ENCODE data around the gene EID2B. TPM values are rescaled to one million over a fixed set of nuclear protein-coding genes. Genes with fewer than 3 reads are reported as not detected.
A peak's percentile ranks its signal among the peaks of the same experiment; 100 is the strongest.

The EID2B gene
- total RNA-seq, 2 experiments from 2014 or later: 3.0 TPM

GRCh38 chr19:39531834-39532232 lies 819 bp downstream of the EID2B start:
- peak overlapping the region; percentile 92 for H3K4me3 Mint-ChIP-seq
- peak overlapping the region; percentile 78 for H3K27ac Mint-ChIP-seq
- DNase-seq (no peak), ATAC-seq (no peak)
- no peak for TF ChIP-seq CTCF (IDR thresholded peaks at IDR 0.05)
- intact Hi-C loops (cut with micrococcal nuclease): loop anchor here (5.0 to 10.0 kb wide), 2 partner anchors 57 to 90 kb away; no protein-coding TSS in a partner anchor
- H3K9me3 Mint-ChIP-seq: no peaks in the 10 kb centered on the region
- H3K4me1 Mint-ChIP-seq (ENCODE audit: low read depth): peaks cover 19% of the 10 kb centered on the region
- ChIA-PET POLR2A (interaction anchor here (0.7 to 1.2 kb wide), 5 partner anchors 47 to 189 kb away, joined by 3 read pairs; partner anchors contain the start of genes RPS16 and SAMD4B), CTCF (interaction anchor here (0.6 to 4.5 kb wide), 22 partner anchors 11 to 144 kb away, joined by 3 to 52 read pairs (median 5); partner anchors contain the start of genes DLL3, PLEKHG2, RPS16 and SUPT5H)
- H3K27me3 Mint-ChIP-seq: no peaks in the 10 kb centered on the region
- H3K36me3 Mint-ChIP-seq (ENCODE audit: low read depth): peaks cover 3% of the 10 kb centered on the region

GRCh38 chr19:39525205-39525604 lies 7.4 kb downstream of the EID2B start:
- TF ChIP-seq CTCF (IDR thresholded peaks at IDR 0.05): no peak
- Mint-ChIP-seq H3K4me1 (ENCODE audit: low read depth) (peaks cover 10% of the 10 kb centered on the region), H3K27me3 (no peaks in the 10 kb centered on the region), H3K4me3 (no peak overlapping the region), H3K27ac (no peak overlapping the region), H3K9me3 (no peaks in the 10 kb centered on the region), H3K36me3 (ENCODE audit: low read depth) (peaks cover 3% of the 10 kb centered on the region)
- ChIA-PET POLR2A (no interaction called here), CTCF (interaction anchor here (0.8 to 2.6 kb wide), 3 partner anchors 11 to 84 kb away, joined by 3 to 8 read pairs (median 3); no protein-coding TSS in a partner anchor)
- DNase-seq (no peak), ATAC-seq (no peak)
- intact Hi-C loops (cut with micrococcal nuclease): no loop called here

- intact Hi-C loops (cut with micrococcal nuclease): loop anchor here (5.0 kb wide), 1 partner anchor 77 kb away; the partner anchor contains the start of gene SUPT5H
- no peaks in the 10 kb centered on the region for H3K9me3 Mint-ChIP-seq
- H3K4me1 Mint-ChIP-seq (ENCODE audit: low read depth): peaks cover 10% of the 10 kb centered on the region
- POLR2A ChIA-PET: no interaction called here
- CTCF ChIA-PET: interaction anchor here (1.3 to 2.6 kb wide), 2 partner anchors 22 to 26 kb away, joined by 4 to 8 read pairs; no protein-coding TSS in a partner anchor
- no peaks in the 10 kb centered on the region for H3K27me3 Mint-ChIP-seq
- TF ChIP-seq CTCF (IDR thresholded peaks at IDR 0.05): no peak
- H3K27ac Mint-ChIP-seq: no peak overlapping the region
- H3K4me3 Mint-ChIP-seq: no peak overlapping the region
- no peak for ATAC-seq
- no peak for DNase-seq
- H3K36me3 Mint-ChIP-seq (ENCODE audit: low read depth): peaks cover 3% of the 10 kb centered on the region
Measured at GRCh38 chr19:39524495-39524894, 8.2 kb downstream of the EID2B start.

GRCh38 chr19:39520541-39521484 lies 11.8 kb downstream of the EID2B start:
- DNase-seq (no peak), ATAC-seq (no peak)
- TF ChIP-seq CTCF (IDR thresholded peaks at IDR 0.05): no peak
- Mint-ChIP-seq H3K36me3 (ENCODE audit: low read depth) (no peaks in the 10 kb centered on the region), H3K27ac (no peak overlapping the region), H3K4me1 (ENCODE audit: low read depth) (peaks cover 10% of the 10 kb centered on the region), H3K9me3 (no peaks in the 10 kb centered on the region), H3K27me3 (peaks cover 14% of the 10 kb centered on the region), H3K4me3 (no peak overlapping the region)
- CTCF ChIA-PET: interaction anchor here (2.5 kb wide), 1 partner anchor 12 kb away, joined by 12 read pairs; the partner anchor contains the start of gene EID2B
- POLR2A ChIA-PET: no interaction called here
- intact Hi-C loops (cut with micrococcal nuclease): loop anchor here (5.0 kb wide), 1 partner anchor 74 kb away; the partner anchor contains the start of gene SUPT5H
